Bronchial epithelial cell (primary cell): ENCODE data around the gene NPDC1. TPM values are rescaled to one million over a fixed set of nuclear protein-coding genes. Genes with fewer than 3 reads are reported as not detected.
A peak's percentile ranks its signal among the peaks of the same experiment; 100 is the strongest.

ENCODE experiments used
- DNase-seq: peaks from one replicate; pipeline ENCODE4 v3.0.0-alpha.2; 2010; ENCODE audit warnings: low read depth
- FAIRE-seq: peaks from 2 replicates; lab custom pipeline; 2011; peaks lifted over from hg19 to GRCh38; lab: Jason Lieb, UNC
- H3K27me3 ChIP-seq: 2 replicates; pipeline ENCODE4 v1.5.1; 2011; ENCODE audit warnings: low read length; ENCODE audit not compliant: control insufficient read depth, insufficient read depth
- H3K36me3 ChIP-seq: 2 replicates; pipeline ENCODE4 v1.5.1; 2011; ENCODE audit warnings: low read length; ENCODE audit not compliant: control insufficient read depth, insufficient read depth
- H3K4me3 ChIP-seq: 2 replicates; pipeline ENCODE4 v1.5.1; 2011; ENCODE audit warnings: mild to moderate bottlenecking, low read depth, low read length, control low read depth
- CTCF ChIP-seq: IDR thresholded peaks from 2 replicates; pipeline ENCODE4 v1.5.1; 2011; ENCODE audit warnings: mild to moderate bottlenecking, moderate library complexity, low read length, control low read depth, inconsistent platforms; ENCODE audit not compliant: insufficient read depth, severe bottlenecking
- total RNA-seq: library from RNA; depleted of rRNA; stranded (reverse); fragments of >200 nt; gene quantifications from 2 replicates; pipeline ENCODE4 v1.2.1, GENCODE V29; 2014

Gene NPDC1
- total RNA-seq, 1 donor from 2014 or later: 5.5 TPM

- TF ChIP-seq CTCF: no peak
- Histone ChIP-seq H3K4me3 (no peak overlapping the region), H3K36me3 (no peaks in the 10 kb centered on the region), H3K27me3 (no peaks in the 10 kb centered on the region)
- no peak for FAIRE-seq
- no peak for DNase-seq
Measured at GRCh38 chr9:137058521-137059234, 12.7 kb upstream of the NPDC1 start.

GRCh38 chr9:137057545-137057944, 11.6 kb upstream of the NPDC1 start:
- peaks cover under 1% of the 10 kb centered on the region for H3K27me3 ChIP-seq
- TF ChIP-seq CTCF: no peak
- DNase-seq (no peak), FAIRE-seq (no peak)
- no peaks in the 10 kb centered on the region for H3K36me3 ChIP-seq
- H3K4me3 ChIP-seq: no peak overlapping the region

GRCh38 chr9:137056739-137057415, 10.9 kb upstream of the NPDC1 start:
- peaks cover 3% of the 10 kb centered on the region for H3K27me3 ChIP-seq
- no peak overlapping the region for H3K4me3 ChIP-seq
- DNase-seq (no peak), FAIRE-seq (peak; percentile 93)
- TF ChIP-seq CTCF: no peak
- no peaks in the 10 kb centered on the region for H3K36me3 ChIP-seq

- no peaks in the 10 kb centered on the region for H3K36me3 ChIP-seq
- FAIRE-seq (no peak), DNase-seq (no peak)
- peaks cover 3% of the 10 kb centered on the region for H3K27me3 ChIP-seq
- H3K4me3 ChIP-seq: no peak overlapping the region
- no peak for TF ChIP-seq CTCF
Measured at GRCh38 chr9:137055385-137056364, 9.7 kb upstream of the NPDC1 start.

GRCh38 chr9:137054932-137055384, 9.0 kb upstream of the NPDC1 start:
- DNase-seq (no peak), FAIRE-seq (no peak)
- no peak for TF ChIP-seq CTCF
- no peak overlapping the region for H3K4me3 ChIP-seq
- no peaks in the 10 kb centered on the region for H3K36me3 ChIP-seq
- peaks cover 3% of the 10 kb centered on the region for H3K27me3 ChIP-seq
